NOMO-1 treated with DMSO at 0.1 percent for 48 hours (cell line): ENCODE data around the gene ORMDL3.

Experiments used
- DNase-seq: peaks from one replicate; lab custom pipeline; 2025; ENCODE audit not compliant: unreplicated experiment; lab: John Stamatoyannopoulos, UW

ORMDL3 gene

GRCh38 chr17:39927101-39927928 is at the start of gene ORMDL3, which contains the start of gene LRRC3C:
Gene ORMDL3, minus strand, starts transcription at chr17:39927601. Its CDS starts 3,398 bp downstream, at chr17:39924203.
Gene LRRC3C, plus strand, starts transcription at chr17:39927732. Its CDS starts 13,792 bp downstream, at chr17:39941524.
- peak; percentile 87 for DNase-seq

- no peak for DNase-seq
Observed at GRCh38 chr17:39975801-39976200, 48.4 kb upstream of the ORMDL3 start.

DNA sequence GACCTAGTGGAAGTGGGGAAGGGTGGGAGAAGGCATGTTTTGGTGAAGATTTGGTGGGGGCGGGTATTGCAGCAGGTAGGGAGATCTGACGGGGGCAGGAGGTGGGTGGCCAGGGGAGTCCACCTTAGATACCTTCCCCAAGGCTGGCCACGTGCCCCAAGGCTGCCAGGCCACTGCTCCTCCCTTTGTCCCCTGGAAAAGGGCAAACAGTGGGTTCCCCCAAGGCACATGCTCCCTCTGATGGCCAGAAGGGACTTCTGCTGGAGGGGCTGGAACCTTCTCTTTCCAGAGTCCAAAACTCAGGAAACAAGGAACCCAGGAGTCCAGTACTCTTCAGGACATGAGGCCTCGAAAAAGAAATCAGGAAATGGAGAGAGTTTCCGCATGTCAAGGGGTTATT is 47.0 kb upstream of the ORMDL3 start:
- DNase-seq, result no peak

- no peak for DNase-seq
Observed at GRCh38 chr17:39973496-39973895, 46.1 kb upstream of the ORMDL3 start.

- peak; percentile 61 for DNase-seq
Observed at GRCh38 chr17:39972271-39972670, 44.9 kb upstream of the ORMDL3 start.

DNA sequence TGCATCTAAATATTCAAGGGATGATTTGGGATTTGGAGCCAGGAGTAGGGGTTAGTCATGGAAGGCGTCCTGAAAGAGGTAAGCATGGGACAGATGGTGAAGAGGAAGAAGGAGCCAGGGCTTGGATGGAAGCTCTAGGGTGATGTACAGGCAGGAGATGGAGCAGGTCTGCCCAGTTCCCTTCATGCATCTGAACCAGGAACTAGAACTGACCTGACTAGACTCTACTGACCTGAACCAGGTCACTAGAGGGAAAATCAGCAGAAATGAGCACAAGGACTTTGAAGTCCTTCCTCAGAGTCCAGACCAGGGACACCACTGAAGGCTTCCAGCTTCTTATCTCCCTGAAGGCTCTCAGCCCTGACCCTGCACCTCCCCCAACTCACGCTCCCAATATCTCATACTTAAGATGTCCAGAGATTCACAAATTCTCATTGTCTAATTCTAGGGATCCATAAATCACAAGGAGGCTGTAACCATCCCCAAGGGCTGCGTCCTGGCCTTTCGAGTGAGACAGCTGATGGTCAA is 43.7 kb upstream of the ORMDL3 start:
- no peak for DNase-seq

- no peak for DNase-seq
Observed at GRCh38 chr17:39970157-39970692, 42.8 kb upstream of the ORMDL3 start.

GRCh38 chr17:39969375-39969774 is 42.0 kb upstream of the ORMDL3 start:
- DNase-seq, result no peak

GRCh38 chr17:39968761-39969160 is 41.4 kb upstream of the ORMDL3 start:
- no peak for DNase-seq

DNA sequence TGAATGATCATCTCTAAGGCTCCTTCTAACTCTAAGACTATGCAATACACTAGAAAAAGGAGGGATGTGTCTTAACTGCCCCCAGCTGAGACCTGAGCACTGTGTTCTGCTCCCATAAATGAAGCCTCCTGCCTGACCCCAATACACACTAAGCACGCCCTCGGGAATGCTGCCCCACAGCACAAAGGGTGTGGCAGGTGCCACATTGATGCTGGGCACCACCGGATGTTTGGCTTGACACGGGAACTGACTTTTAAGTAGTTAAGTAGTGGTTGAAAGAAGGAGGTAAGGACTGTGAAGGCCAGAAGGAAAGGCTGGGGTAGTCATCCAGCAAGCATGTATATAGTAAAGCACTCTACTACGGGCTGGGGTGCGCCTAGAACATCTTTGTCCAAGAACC is 39.4 kb upstream of the ORMDL3 start:
- DNase-seq, result no peak

DNA sequence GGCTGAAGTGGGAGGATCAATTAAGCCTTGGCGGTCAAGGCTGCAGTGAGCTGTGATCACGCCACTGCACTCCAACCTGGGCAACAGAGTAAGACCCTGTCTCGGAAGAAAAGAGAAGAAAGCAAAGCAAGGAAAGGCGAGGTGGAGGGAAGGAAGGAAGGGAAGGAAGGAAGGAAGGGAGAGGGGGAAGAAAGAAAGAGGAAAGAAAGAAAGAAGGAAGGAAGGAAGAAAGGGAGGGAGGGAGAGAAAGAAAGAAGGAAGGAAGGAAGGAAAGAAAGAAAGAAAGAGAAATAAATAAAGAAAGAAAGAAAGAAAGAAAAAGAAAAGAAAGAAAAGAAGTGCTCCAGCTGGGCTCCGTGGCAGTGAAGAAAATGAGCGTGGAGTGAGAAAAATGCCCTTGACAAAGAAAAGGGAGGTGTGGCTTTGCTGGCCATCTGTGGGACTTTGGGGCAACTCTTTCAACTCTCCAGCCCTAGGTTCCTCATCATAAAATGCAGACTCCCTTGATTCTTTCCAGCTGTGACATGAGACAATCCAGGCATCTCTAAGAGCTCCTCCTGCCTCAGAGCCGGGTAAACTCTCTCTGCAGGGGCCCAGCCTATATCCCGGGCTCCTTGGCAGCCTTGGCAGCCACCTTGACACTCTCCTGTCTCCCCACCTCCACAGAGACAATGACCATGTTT is 37.8 kb upstream of the ORMDL3 start:
- DNase-seq, result no peak

GRCh38 chr17:39963829-39964228 is 36.4 kb upstream of the ORMDL3 start:
- no peak for DNase-seq

DNA sequence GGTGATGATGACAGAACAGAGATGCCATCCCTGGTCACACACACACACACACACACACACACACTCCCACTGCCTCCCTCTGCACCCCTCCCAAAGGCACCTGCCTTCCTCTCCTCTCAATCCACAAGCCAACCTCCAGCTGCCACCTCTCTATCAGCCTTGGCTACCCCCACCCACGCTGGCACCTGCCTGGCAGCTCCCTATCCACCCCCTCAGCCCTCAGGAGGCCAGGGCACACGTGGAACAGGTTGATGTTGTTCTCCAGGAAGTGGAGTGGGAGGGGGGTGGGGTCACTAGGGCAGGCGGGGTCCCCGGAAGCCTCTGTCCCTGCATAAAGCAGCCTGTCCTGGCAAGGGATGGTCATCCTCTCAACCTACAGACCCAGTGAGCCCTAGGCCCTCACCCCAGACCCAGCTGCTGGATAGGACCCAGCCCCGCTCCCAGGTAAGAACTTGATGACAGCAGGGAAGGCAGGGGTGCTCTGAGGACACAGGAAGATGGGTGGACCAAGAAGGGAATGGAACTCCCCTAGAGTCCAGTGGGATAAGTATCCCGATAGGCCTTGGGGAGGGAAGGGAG is 35.3 kb upstream of the ORMDL3 start, which contains the start of gene GSDMA:
Gene GSDMA, plus strand, starts transcription at position 363 of the 579 bp plus-strand sequence. CDS start 2,684 bp downstream, outside the sequence.
- no peak for DNase-seq

GRCh38 chr17:39960524-39961041 is 33.2 kb upstream of the ORMDL3 start:
- DNase-seq, result no peak

GRCh38 chr17:39955726-39956225 is 28.4 kb upstream of the ORMDL3 start:
- no peak for DNase-seq

DNA sequence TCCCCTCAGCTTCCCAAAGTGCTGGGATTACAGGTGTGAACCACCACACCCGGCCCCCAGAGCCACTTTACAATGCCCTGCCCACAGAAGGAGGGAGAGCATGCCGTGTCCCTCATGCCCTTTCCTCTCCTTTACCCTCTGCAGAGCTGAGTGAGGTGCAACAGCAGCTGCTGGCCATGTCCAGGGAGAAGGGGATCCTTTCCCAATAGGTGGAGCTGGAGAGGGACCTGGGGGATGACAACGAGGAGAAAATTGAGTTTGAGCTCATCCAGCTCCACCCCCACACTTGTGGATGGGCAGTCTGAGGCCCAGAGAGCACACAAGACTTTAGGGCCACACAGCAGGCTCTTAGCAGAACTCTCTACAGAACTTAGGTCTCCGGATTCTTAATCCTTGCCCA is 27.5 kb upstream of the ORMDL3 start:
- no peak for DNase-seq

GRCh38 chr17:39953471-39953888 is 26.1 kb upstream of the ORMDL3 start:
- DNase-seq, result no peak

DNA sequence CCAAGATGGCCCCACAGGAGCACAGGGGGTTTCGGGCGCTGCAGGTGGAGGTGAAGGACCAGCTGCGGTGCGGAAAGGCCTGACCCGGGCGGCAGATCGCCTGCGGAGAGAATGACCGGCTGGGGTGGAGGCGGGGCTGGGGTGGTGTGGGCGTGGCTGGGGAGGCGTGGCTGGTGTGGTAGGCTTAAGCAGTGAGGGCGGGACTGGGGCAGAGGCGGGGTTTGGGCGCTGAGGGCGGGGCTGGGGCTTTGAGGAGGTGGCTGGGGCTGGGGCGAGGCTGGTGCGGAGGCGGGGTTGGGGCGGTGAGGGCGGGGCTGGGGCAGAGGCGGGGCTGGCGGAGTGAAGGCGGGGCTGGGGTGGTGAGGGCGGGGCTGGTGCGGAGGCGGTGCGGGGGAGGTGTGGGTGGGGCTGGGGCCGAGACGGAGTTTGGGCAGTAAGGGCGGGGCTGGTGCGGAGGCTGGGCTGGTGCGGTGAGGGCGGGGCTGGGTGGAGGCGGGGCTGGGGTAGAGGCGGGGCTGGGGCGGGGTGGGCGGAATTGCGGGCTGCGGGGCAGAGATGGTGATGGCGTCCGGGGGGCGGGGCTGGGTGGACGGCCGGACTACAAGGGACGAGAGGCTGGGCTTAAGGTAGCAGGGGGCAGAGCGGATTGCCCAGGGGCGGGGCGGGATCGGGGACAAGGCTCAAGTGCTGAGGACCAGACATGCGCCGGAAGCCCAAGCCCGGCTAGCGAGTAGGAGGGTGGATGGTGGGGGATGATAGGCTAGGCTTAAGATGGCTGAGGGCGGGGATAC is 25.5 kb upstream of the ORMDL3 start:
- DNase-seq, result peak; percentile 87

DNA sequence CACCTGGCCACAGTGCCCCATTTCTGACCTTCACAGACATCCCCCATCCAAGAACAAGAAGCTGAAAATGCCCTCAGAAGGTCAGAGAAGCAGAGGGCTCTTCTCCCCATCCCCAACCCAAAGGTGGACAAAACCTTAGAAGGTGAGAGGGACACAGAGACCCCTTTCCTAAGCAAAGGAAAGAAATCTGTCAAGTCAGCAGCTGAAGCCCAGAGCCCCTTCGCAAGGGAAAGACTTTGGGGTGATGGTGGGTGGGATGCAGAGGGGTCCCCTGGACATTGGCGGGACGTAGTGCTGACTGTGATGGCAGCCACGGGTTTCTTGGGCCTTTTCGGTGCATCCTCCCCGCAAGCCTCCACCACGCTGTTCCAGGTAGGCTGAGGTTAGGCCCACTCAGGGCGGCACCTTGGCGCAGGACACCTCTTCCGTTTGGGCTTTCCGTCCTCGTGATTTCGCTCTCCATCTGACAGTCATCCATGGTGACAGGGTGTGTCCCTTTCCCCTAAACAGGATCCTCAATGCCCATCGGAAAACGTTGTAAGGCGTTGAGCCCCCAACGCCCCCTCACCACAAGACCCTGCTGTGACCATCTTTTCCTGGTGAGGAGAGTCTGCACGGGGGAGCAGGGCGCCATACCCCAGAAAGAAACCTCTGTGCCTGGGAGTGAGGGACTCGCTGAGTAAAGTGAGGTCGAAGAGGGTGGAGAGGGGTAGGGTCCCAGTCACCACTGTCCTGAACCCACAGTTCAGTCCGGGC is 24.7 kb upstream of the ORMDL3 start:
- no peak for DNase-seq
